Ectodermal cell (in vitro differentiated cells): Measurements from ENCODE around the gene CEL.
"Not testable (repeated sequence)": the region's sequence is repeated elsewhere in the genome, so short reads cannot be mapped to it uniquely, and the experiment has no call there.

Experiments used
- H3K27ac ChIP-seq: 2 replicates; pipeline ENCODE4 v1.7.0; 2013; ENCODE audit warnings: mild to moderate bottlenecking, low read depth, low read length; ENCODE audit not compliant: insufficient read depth, poor library complexity, severe bottlenecking
- H3K27me3 ChIP-seq: 2 replicates; pipeline ENCODE4 v1.7.0; 2013; ENCODE audit warnings: mild to moderate bottlenecking, low read length; ENCODE audit not compliant: insufficient read depth, control insufficient read depth, poor library complexity, severe bottlenecking
- H3K36me3 ChIP-seq: one replicate; pipeline ENCODE4 v1.7.0; 2013; ENCODE audit warnings: low read length; ENCODE audit not compliant: control insufficient read depth, insufficient read depth
- H3K4me1 ChIP-seq: one replicate; pipeline ENCODE4 v1.7.0; 2013; ENCODE audit warnings: low read length; ENCODE audit not compliant: control insufficient read depth, insufficient read depth
- H3K4me3 ChIP-seq: 2 replicates; pipeline ENCODE4 v1.7.0; 2013; ENCODE audit warnings: low read depth, low read length, control low read depth; ENCODE audit not compliant: insufficient read depth
- H3K9me3 ChIP-seq: 2 replicates; pipeline ENCODE4 v1.7.0; 2013; ENCODE audit warnings: mild to moderate bottlenecking, low read length, moderate library complexity; ENCODE audit not compliant: control insufficient read depth
- WGBS, 2 experiments: methylation state at CpG; one replicate each; pipeline ENCODE4 v1.1.7; 2013; ENCODE audit warnings: missing lambda C conversion rate in 2 of 2; 5-methylcytosine and 5-hydroxymethylcytosine counted together

CEL gene

GRCh38 chr9:133032171-133032570 is 29.6 kb upstream of the CEL start:
- peaks cover 7% of the 10 kb centered on the region for H3K36me3 ChIP-seq
- 95 to 96% methylated on average over 10 of the region's 10 CpGs for WGBS, 2 experiments
- H3K4me3 ChIP-seq = no peak overlapping the region

GRCh38 chr9:133035669-133036068 is 26.1 kb upstream of the CEL start:
- Histone ChIP-seq H3K4me3 (no peak overlapping the region), H3K27me3 (no peaks in the 10 kb centered on the region), H3K36me3 (peaks cover 7% of the 10 kb centered on the region), H3K27ac (no peak overlapping the region), H3K4me1 (peaks cover 5% of the 10 kb centered on the region), H3K9me3 (no peaks in the 10 kb centered on the region)
- WGBS, 2 experiments = 93 to 96% methylated on average over 6 of the region's 6 CpGs

More at GRCh38 chr9:133032171-133032570, 29.6 kb upstream of the CEL start:
- H3K27ac ChIP-seq = no peak overlapping the region
- H3K9me3 ChIP-seq = no peaks in the 10 kb centered on the region
- H3K27me3 ChIP-seq = no peaks in the 10 kb centered on the region
- H3K4me1 ChIP-seq = peaks cover 5% of the 10 kb centered on the region

- WGBS, 2 experiments = 96 to 97% methylated on average over 24 of the region's 25 CpGs
- H3K9me3 ChIP-seq = no peaks in the 10 kb centered on the region
- H3K4me1 ChIP-seq = no peaks in the 10 kb centered on the region
- no peak overlapping the region for H3K4me3 ChIP-seq
- no peaks in the 10 kb centered on the region for H3K27me3 ChIP-seq
- no peak overlapping the region for H3K27ac ChIP-seq
- peaks cover 18% of the 10 kb centered on the region for H3K36me3 ChIP-seq
Observed at GRCh38 chr9:133037775-133038515, 23.8 kb upstream of the CEL start.

GRCh38 chr9:133040892-133041479 is 20.8 kb upstream of the CEL start:
- H3K36me3 ChIP-seq = peaks cover 41% of the 10 kb centered on the region
- H3K4me1 ChIP-seq, H3K4me3 ChIP-seq, H3K27ac ChIP-seq, H3K9me3 ChIP-seq, H3K27me3 ChIP-seq: not testable (repeated sequence)
- 92% methylated on average over 11 of the region's 12 CpGs for WGBS, 2 experiments

GRCh38 chr9:133041958-133042357 is 19.8 kb upstream of the CEL start:
- WGBS, 2 experiments = 95 to 97% methylated on average over 9 of the region's 9 CpGs
- H3K27ac ChIP-seq = no peak overlapping the region
- peaks cover 46% of the 10 kb centered on the region for H3K36me3 ChIP-seq
- no peaks in the 10 kb centered on the region for H3K9me3 ChIP-seq
- no peaks in the 10 kb centered on the region for H3K27me3 ChIP-seq
- no peak overlapping the region for H3K4me3 ChIP-seq
- no peaks in the 10 kb centered on the region for H3K4me1 ChIP-seq

- no peak overlapping the region for H3K4me3 ChIP-seq
- no peak overlapping the region for H3K27ac ChIP-seq
- H3K27me3 ChIP-seq = no peaks in the 10 kb centered on the region
- peaks cover 52% of the 10 kb centered on the region for H3K36me3 ChIP-seq
- H3K9me3 ChIP-seq = no peaks in the 10 kb centered on the region
- 93 to 96% methylated on average over 8 of the region's 8 CpGs for WGBS, 2 experiments
- no peaks in the 10 kb centered on the region for H3K4me1 ChIP-seq
Observed at GRCh38 chr9:133042676-133043075, 19.1 kb upstream of the CEL start.

GRCh38 chr9:133043449-133044035 is 18.2 kb upstream of the CEL start:
- H3K36me3 ChIP-seq = peaks cover 56% of the 10 kb centered on the region
- no peak overlapping the region for H3K27ac ChIP-seq
- WGBS, 2 experiments = 93 to 94% methylated on average over 16 of the region's 16 CpGs
- no peaks in the 10 kb centered on the region for H3K9me3 ChIP-seq
- H3K4me3 ChIP-seq = no peak overlapping the region
- H3K4me1 ChIP-seq = no peaks in the 10 kb centered on the region
- no peaks in the 10 kb centered on the region for H3K27me3 ChIP-seq

GRCh38 chr9:133044125-133044524 is 17.7 kb upstream of the CEL start:
- no peak overlapping the region for H3K27ac ChIP-seq
- no peaks in the 10 kb centered on the region for H3K4me1 ChIP-seq
- no peaks in the 10 kb centered on the region for H3K9me3 ChIP-seq
- H3K4me3 ChIP-seq = no peak overlapping the region
- peaks cover 58% of the 10 kb centered on the region for H3K36me3 ChIP-seq
- WGBS, 2 experiments = 96 to 97% methylated on average over 6 of the region's 6 CpGs
- H3K27me3 ChIP-seq = no peaks in the 10 kb centered on the region

- Histone ChIP-seq H3K4me3 (no peak overlapping the region), H3K36me3 (peaks cover 60% of the 10 kb centered on the region), H3K4me1 (no peaks in the 10 kb centered on the region), H3K27ac (no peak overlapping the region), H3K27me3 (no peaks in the 10 kb centered on the region), H3K9me3 (no peaks in the 10 kb centered on the region)
- 95 to 97% methylated on average over 11 of the region's 11 CpGs for WGBS, 2 experiments
Observed at GRCh38 chr9:133044661-133045060, 17.1 kb upstream of the CEL start.

- H3K36me3 ChIP-seq = peaks cover 60% of the 10 kb centered on the region
- no peaks in the 10 kb centered on the region for H3K9me3 ChIP-seq
- no peaks in the 10 kb centered on the region for H3K27me3 ChIP-seq
- H3K4me1 ChIP-seq = no peaks in the 10 kb centered on the region
- no peak overlapping the region for H3K4me3 ChIP-seq
- WGBS, 2 experiments = 97% methylated on average over 15 of the region's 15 CpGs
- no peak overlapping the region for H3K27ac ChIP-seq
Observed at GRCh38 chr9:133045132-133045531, 16.6 kb upstream of the CEL start.
